Stimulated activated CD4-positive, alpha-beta T cell treated with anti-CD3 and anti-CD28 coated beads, Interleukin-4, amount 100 ng/mL, for 1 hour (primary cell): ENCODE data around the gene SBSN.

Experiments
- DNase-seq: peaks from one replicate; pipeline ENCODE4 v3.0.0-alpha.2; 2020

Gene SBSN

DNA sequence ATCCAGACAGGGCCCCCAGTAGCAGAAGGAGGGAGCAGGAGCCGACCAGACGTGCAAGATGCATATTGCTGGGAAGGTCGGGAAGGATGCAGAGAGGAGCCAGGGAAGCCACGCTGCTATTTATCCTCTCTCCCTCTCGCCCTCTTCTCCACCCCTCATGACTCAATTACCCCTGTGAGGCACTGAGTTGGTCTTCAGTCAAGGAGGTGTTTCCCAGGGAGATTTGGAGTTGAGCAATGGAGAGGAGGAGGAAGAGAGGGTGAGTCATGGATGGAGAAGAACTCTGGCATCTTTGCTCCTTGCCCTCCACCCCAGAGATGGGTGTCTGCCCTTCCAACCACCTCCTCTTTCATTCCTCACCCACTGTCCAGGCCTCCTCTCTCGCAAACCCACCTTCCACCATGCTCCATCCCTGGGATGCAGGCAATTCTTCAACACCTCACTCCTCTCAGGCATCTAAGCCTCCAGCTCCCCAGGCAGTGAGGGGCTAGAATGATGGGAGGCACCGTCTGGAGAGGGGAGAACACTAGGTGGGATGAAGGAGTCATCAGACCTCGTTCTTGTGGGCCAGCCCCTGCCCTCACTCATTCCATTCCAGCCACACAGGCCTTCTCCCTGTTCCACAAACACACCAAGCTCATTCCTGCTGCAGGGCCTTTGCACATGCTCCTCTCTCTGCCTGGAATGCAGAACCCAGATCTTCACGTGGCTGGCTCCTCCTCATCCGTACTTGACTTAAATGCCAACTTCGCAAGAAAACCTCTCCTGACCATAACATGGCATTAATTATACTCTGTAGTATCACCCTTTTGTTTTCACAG, at the start of gene SBSN:
TSS of gene SBSN (minus strand) at position 94 of the 821 bp plus-strand sequence. CDS start at position 64, 30 bp downstream.
- DNase-seq = no peak

DNA sequence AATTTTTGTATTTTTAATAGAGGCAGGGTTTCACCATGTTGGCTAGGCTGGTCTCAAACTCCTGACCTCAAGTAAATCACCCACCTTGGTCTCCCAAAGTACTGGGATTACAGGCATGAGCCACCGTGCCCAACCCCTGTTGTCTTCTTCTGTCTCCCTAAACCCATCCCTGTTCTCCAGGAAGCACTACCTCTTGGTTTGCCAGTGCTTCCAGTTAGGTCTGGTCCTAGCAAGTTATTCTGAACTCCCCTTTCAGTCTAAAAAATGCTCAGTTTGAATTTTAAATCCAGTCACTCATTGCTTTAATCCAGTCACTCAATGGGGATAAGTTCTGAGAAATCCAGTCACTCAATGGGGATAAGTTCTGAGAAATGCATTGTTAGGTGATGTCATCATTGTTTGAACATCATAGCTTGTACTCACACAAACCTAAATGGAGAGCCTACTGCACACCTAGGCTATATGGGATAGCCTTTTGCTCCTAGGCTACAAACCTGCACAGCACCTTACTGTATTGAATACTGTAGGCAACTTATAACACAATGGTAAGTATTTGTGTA, 43.4 kb upstream of the SBSN start:
- DNase-seq = no peak

GRCh38 chr19:35569281-35569781, 41.2 kb upstream of the SBSN start:
- DNase-seq = no peak

- no peak for DNase-seq
These were observed 38.6 kb upstream of the SBSN start for GRCh38 chr19:35566738-35567137.

DNA sequence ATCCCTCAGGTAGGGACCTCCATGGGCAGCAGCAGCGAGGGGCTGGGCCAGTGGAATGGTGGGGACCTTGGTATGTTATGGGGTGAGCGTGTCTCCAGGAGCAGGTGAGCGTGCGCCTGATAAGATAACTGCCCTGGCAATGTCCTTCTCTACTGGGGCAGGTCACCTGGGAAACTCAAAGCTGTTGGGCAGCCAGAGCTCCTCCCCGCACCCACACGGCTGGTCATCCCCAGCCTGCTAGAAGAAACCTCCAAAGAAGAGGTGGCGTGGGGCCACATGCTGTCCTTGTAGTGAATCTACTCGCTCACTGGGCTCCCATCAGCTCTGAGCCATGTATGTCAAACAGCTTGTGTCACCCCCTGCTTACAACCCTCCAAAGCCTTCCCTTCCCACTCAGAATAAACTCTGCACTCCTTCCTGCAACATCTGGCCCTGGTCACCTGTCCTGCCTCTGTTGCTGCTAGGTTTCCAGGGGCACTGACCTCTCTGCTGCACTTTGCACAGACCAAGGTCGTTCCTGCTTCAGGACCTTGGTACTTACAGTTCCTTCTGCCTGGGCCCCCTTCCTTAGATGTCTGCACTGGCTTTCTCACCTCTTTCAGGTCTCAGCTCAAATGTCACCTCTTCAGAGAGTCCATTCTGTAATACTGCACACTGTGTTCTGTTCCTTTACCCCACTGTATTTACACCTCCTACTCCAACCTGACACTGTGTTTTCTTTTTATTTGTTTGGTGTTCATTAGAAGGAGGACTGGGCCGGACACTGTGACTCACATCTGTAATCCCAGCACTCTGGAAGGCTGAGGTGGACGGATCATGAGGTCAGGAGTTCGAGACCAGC, 37.1 kb upstream of the SBSN start:
- DNase-seq = no peak

- DNase-seq = no peak
These were observed 35.2 kb upstream of the SBSN start, which contains the start of gene ATP4A for GRCh38 chr19:35563207-35563829. Gene ATP4A (minus strand): TSS chr19:35563658. CDS start chr19:35563629, 29 bp downstream.

DNA sequence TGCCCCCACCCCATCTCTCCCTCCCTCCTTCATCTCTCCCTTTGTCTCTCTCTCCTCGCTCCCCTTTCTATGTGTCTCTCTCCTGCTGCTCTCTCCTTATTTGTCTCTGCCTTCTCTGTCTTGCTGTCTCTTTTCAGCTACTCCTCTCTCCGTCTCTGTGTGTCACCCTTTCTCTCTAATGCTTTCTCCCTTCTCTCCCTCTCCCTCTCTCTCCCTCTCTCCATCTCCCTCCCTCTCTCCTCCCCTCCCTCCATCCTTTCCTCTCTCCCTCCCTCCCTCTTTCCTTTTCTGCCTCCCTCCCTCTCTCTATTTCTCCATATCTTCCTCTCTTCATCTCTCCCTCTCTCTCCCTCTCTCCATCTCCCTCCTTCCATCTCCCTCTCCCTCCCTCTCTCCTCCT, 34.7 kb upstream of the SBSN start:
- no peak for DNase-seq

DNA sequence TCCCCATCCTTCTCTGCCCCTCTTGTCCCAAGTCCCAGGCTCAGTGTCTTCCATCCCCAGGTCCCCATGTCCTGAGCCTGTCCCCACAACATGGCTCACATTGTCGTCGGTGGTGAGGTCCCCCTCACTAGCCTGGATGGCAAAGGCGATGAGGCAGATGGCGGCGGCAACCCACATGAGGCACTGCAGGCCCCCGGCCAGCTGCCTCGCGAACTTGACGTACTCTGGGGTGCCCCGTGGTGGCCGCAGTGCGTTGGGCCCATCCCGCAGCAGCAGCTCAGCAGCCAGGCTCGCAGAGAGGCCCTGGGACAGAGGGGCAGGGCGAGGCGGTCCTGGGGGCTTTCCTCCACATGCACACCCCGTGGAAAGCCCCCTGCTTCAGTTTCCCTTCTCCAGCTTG, 34.2 kb upstream of the SBSN start:
- DNase-seq = no peak

- no peak for DNase-seq
These were observed 33.3 kb upstream of the SBSN start for GRCh38 chr19:35561436-35561835.

DNA sequence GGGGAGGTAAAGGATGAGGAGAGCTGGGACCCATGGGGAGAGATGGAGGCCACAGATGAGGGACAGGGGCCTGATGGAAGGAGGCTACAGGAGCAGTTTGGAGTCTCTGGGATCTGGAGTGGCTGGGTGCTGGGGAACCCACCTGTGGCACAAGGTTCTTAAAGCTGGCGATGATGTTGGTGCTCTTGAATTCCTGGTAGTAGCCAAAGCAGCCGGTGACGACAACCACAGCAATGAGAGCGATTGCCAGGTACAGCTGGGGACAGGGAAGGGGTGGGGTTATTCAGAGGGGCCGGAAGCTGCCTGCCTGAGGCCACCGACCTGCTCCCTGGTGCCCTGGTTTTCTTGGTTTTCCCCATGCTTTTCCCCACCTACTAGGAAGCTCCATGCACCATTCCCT, 32.6 kb upstream of the SBSN start:
- DNase-seq = no peak

DNA sequence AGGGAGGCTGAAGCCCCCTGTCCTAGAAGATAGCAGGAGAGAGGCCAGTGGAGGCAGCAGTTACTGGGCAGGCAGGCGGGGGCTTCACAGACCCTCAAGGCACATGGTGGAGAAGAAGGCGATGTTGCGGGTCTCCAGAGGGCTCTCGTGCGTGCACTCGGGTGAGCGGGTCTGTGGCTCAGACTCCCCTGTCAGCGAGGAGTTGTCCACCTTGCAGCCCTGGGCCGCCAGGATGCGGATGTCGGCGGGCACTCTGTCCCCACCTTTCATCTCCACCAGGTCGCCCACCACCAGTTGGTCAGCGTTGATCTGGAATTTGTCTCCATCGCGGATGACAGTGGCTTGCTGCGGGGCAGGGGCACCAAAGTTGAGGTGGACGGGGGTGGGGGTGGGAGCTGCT, 32.2 kb upstream of the SBSN start:
- no peak for DNase-seq

DNA sequence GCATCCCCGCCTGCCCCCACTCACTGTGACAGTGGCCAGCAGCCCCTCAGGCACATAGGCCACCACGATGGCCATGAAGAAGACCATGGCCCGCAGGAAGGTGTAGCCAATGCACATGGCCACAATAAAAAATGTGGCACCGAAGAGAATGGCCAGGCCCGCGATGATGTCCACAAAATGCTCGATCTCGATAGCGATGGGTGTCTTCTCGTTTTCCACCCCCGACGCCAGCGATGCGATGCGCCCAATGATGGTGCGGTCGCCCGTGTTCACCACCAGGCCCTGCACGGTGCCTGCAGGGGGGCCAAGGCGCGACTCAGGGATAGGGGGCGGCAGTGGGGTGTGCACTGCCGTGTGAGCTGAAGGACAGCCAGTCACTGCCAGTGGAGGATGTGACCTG, 31.7 kb upstream of the SBSN start:
- no peak for DNase-seq

GRCh38 chr19:35559281-35559659, 31.2 kb upstream of the SBSN start:
- DNase-seq = no peak

DNA sequence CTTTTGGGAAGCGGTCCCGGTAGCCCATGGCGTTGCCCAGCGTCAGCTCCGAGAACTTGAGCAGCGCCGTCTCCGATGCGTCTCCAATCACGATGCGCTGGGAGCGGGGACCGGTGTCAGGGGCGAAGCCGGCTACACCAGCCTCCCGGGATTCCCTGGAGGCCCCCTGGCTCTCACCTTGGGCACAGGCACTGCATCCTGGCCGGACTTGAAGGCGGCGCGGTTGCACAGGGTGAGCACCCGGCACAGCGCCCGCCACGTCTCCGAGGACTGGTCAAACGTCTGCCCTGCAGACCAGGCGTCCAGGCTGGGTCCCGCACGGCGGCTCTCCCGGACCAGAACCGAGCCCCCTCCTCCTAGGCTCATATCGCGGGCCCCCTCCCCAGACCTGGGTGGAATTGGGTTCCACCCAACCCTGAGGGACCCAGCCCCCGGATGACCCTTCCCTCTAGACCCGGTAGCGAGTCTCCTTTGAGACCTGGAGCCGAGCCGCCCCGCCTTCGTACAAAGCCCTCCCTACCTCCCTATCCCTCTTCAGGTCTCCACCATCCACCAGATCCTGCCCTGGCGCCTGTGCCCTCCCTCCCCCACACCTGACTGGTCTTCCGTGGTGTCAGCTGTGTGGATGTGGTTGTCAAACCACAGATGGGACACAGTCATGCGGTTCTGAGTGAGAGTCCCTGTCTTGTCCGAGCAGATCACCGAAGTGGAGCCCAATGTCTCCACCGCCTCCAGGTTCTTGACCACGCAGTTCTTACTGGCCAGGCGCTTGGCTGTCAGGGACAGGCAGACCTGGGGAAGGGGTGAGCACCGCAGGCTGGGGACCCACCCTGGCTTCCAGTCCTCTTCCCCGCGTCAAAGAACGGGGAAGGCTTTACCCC, 30.5 kb upstream of the SBSN start:
- DNase-seq = no peak

DNA sequence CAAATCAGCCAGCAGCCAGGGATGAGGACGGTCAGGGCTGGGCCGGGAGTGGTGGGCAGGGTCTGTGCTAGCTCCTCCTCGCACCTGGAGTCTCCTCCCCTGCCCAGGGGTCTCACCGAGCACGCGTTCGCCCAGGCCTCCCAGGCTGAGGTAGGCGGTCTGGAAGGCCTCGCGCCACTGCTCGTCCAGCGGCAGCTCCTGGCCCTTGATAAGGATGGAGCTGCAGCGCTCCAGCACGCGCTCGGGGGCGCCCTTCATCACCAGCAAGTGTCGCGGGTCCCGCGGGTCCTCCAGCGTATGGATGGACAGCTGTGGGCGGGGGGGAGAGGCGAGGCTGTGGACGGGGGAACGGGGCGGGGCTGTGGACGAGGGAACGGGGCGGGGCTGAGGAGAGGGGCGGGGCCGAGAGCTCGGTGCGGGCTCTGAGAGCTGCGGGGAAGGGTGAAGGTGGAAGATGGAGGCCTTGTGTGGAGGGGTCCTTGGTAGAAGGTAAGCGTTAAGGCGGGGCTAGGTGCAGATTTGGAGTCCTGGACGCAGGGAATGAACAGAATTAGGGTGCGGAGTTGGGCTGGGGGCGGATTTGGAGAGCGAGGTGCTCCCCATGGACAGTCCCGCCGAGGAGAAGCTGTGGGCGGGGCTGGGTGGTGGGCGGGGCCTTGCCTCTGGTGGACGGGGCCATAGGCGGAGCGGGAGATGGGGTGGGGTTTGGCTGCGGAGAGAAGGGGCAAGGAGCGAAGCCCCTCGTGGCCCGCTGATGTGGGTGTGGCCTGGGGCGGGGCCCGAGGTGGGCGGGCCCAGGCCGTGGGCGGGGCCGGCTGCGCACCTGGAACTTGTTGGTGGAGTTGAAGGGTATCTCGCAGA, 29.7 kb upstream of the SBSN start:
- peak; percentile 62 for DNase-seq

DNA sequence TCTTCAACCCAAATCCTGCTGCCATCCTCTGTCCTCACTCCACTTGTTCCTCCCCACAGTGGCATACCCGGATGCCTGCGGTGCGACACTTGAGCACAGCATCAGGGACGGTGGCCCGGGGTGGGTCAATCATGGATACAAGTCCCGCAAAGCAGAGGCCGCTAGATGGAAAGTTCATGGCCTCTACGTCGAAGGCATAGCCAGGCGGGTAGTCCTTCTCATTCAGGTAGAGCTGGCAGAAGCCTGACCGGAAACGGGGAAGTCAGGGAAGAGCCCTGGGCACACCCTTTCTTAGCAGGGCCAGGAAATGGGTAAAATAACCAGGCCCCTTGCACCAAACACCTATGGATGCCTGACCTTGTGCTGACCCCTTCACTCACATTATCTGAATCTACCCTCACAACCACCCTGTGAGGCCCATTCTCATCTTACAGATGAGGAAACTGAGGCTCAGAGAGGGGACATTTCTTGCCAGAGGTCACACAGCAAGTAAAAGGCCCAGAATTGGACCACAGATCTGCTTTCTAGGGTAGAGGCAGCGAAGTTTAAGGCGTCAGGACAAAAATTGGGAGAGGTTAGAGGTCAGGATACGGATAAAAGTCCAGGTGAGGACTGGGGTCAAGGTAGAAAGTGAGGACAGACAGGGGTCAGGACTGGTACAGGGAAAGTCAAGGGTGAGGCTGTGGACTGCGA, 28.9 kb upstream of the SBSN start:
- DNase-seq = no peak

DNA sequence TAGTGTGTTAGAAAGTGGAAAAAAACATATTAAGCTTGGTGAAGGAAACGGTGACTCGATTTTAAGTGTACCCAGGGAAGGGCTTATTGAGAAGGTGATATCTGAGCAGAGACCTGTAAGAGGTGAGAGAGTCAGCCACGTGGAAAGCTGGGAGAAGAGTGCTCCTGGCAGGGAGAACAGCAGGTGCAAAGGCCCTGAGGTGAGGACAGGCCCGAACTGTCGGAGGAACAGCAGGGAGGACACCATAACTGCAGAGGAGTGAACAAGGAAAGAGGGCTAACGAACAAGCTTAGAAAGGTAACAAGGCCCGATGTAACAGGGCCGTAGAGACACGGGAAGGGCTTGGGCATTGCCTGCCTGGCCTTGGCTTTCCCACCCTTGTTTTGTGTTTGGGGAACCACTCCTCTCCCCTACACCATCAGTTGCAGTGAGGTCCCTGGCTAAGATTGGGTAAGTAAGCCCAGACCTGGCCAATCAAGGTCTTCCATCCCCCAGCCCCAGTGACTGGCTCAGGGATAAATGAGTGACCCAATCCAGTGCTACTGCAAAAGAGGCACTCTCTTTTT, 28.0 kb upstream of the SBSN start:
- DNase-seq = no peak

DNA sequence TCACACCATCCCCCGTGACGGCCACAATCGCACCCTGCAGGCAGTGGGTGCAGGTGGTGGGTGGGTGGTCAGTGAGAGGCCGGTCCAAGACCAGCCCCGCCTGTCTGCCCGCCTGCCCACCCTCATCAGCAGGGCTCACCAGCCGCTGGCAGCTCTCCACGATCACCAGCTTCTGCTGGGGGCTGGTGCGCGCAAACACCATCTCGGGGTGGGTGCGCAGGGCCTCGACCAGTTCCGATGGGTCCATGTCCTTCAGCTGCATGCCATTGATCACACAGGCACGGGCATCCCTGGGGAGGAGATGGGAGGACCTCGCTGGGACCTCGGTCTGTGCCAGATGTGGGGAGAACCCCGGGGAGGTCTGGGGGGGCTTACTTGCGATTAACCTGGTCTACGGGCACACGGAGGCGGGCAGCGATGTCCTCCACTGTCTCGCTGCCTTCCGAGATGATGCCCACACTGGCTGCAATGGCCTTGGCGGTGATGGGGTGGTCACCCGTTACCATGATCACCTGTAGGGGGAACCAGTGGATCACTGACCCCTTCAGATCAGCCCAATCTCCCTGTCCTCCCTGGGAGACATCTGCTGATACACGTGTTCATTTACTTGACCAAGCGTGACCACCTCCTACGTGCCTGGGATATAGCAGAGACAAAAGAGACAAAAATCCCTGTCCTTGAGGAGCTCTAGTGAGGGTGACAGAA, 27.3 kb upstream of the SBSN start:
- DNase-seq = no peak

GRCh38 chr19:35554076-35554475, 26.0 kb upstream of the SBSN start:
- no peak for DNase-seq
